Chondrocyte (in vitro differentiated cells): ENCODE measurements around the gene HSPA1B. TPM values are rescaled to one million over a fixed set of nuclear protein-coding genes. Genes with fewer than 3 reads are reported as not detected.
"Not testable (repeated sequence)": the region's sequence is repeated elsewhere in the genome, so short reads cannot be mapped to it uniquely, and the experiment has no call there.

ENCODE experiments used
- DNase-seq: peaks from one replicate; pipeline ENCODE4 v3.0.0; 2021; ENCODE audit warnings: mixed read lengths, low spot score
- H3K27ac Mint-ChIP-seq: one replicate; pipeline ENCODE4 v1.8.0; 2021; ENCODE audit warnings: mild to moderate bottlenecking, moderate library complexity, mixed read lengths; ENCODE audit not compliant: unreplicated experiment
- H3K27me3 Mint-ChIP-seq: 2 replicates; pipeline ENCODE4 v1.8.0; 2021; ENCODE audit warnings: low read depth, mixed read lengths
- H3K36me3 Mint-ChIP-seq: 2 replicates; pipeline ENCODE4 v1.8.0; 2021; ENCODE audit warnings: low read depth, mixed read lengths
- H3K4me1 Mint-ChIP-seq: 2 replicates; pipeline ENCODE4 v1.8.0; 2021; ENCODE audit warnings: low read depth, mild to moderate bottlenecking, mixed read lengths
- H3K4me3 Mint-ChIP-seq: one replicate; pipeline ENCODE4 v1.8.0; 2021; ENCODE audit warnings: mild to moderate bottlenecking, moderate library complexity, mixed read lengths; ENCODE audit not compliant: unreplicated experiment
- H3K9me3 Mint-ChIP-seq: 2 replicates; pipeline ENCODE4 v1.8.0; 2021; ENCODE audit warnings: low read depth, mixed read lengths
- total RNA-seq: library from RNA; stranded (reverse); gene quantifications from 3 replicates; pipeline ENCODE4 v1.2.1, GENCODE V29; 2021
- TF ChIP-seq, protein P1 (sequence below): fragments of 200-600 bp; sonication (generic); IDR thresholded peaks from 2 replicates; pipeline ENCODE4 v1.5.0; 2021; ENCODE audit warnings: antibody characterized with exemption, mild to moderate bottlenecking, moderate library complexity

The HSPA1B gene
- total RNA-seq, 1 donor from 2014 or later: 46.8 TPM

GRCh38 chr6:31794866-31795615 is 32.5 kb upstream of the HSPA1B start:
- H3K4me3 Mint-ChIP-seq: peak overlapping the region; percentile 99
- peak; percentile 87 for DNase-seq
- peaks cover 25% of the 10 kb centered on the region for H3K4me1 Mint-ChIP-seq
- H3K27ac Mint-ChIP-seq: peak overlapping the region; percentile 100
- H3K9me3 Mint-ChIP-seq: no peaks in the 10 kb centered on the region
- TF ChIP-seq, protein P1, sequence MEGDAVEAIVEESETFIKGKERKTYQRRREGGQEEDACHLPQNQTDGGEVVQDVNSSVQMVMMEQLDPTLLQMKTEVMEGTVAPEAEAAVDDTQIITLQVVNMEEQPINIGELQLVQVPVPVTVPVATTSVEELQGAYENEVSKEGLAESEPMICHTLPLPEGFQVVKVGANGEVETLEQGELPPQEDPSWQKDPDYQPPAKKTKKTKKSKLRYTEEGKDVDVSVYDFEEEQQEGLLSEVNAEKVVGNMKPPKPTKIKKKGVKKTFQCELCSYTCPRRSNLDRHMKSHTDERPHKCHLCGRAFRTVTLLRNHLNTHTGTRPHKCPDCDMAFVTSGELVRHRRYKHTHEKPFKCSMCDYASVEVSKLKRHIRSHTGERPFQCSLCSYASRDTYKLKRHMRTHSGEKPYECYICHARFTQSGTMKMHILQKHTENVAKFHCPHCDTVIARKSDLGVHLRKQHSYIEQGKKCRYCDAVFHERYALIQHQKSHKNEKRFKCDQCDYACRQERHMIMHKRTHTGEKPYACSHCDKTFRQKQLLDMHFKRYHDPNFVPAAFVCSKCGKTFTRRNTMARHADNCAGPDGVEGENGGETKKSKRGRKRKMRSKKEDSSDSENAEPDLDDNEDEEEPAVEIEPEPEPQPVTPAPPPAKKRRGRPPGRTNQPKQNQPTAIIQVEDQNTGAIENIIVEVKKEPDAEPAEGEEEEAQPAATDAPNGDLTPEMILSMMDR: no peak
- H3K27me3 Mint-ChIP-seq: no peaks in the 10 kb centered on the region
- peaks cover 11% of the 10 kb centered on the region for H3K36me3 Mint-ChIP-seq

- no peaks in the 10 kb centered on the region for H3K9me3 Mint-ChIP-seq
- H3K36me3 Mint-ChIP-seq: peaks cover 7% of the 10 kb centered on the region
- peak; percentile 96 for DNase-seq
Observed at GRCh38 chr6:31795616-31796298, 31.8 kb upstream of the HSPA1B start, which contains the start of gene VARS1. TSS of gene VARS1 (minus strand) at chr6:31795752. CDS start at chr6:31795217, 535 bp downstream.

DNA sequence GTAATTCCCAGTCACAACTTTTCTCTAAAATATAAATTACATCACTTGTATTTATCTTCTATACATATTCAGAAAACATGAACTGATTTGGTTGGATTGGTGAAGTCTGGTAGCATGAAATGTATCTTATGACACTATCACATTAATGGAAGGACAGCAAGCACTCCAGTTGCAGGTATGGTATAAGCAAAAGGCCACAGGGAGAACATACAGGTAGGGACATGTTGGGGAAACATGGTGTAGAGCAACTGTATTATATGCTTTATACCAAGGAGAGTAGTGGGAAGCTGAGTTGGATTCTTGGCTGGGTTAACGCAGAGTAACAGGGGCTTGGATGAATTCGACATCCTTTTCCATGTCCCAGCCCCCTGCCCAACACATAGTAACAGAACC is 30.5 kb upstream of the HSPA1B start:
- peaks cover 3% of the 10 kb centered on the region for H3K36me3 Mint-ChIP-seq

More at GRCh38 chr6:31795616-31796298, 31.8 kb upstream of the HSPA1B start, which contains the start of gene VARS1:
- Mint-ChIP-seq H3K27me3 (no peaks in the 10 kb centered on the region), H3K4me1 (peaks cover 25% of the 10 kb centered on the region), H3K4me3 (peak within 1 kb of the TSS; percentile 99), H3K27ac (peak within 1 kb of the TSS; percentile 100)
- TF ChIP-seq, protein P1: peak; percentile 88

GRCh38 chr6:31797588-31797987 is 29.9 kb upstream of the HSPA1B start:
- no peaks in the 10 kb centered on the region for H3K36me3 Mint-ChIP-seq
- H3K9me3 Mint-ChIP-seq: no peaks in the 10 kb centered on the region
- DNase-seq: peak; percentile 25
- TF ChIP-seq, protein P1: no peak
- peaks cover 20% of the 10 kb centered on the region for H3K4me1 Mint-ChIP-seq
- H3K27me3 Mint-ChIP-seq: no peaks in the 10 kb centered on the region
- H3K4me3 Mint-ChIP-seq: no peak overlapping the region
- peak overlapping the region; percentile 12 for H3K27ac Mint-ChIP-seq

More for the DNA sequence above, 30.5 kb upstream of the HSPA1B start:
- H3K27me3 Mint-ChIP-seq: no peaks in the 10 kb centered on the region
- DNase-seq: no peak
- peak overlapping the region; percentile 55 for H3K27ac Mint-ChIP-seq
- H3K9me3 Mint-ChIP-seq: no peaks in the 10 kb centered on the region
- H3K4me1 Mint-ChIP-seq: peaks cover 21% of the 10 kb centered on the region
- TF ChIP-seq, protein P1: no peak
- H3K4me3 Mint-ChIP-seq: no peak overlapping the region

DNA sequence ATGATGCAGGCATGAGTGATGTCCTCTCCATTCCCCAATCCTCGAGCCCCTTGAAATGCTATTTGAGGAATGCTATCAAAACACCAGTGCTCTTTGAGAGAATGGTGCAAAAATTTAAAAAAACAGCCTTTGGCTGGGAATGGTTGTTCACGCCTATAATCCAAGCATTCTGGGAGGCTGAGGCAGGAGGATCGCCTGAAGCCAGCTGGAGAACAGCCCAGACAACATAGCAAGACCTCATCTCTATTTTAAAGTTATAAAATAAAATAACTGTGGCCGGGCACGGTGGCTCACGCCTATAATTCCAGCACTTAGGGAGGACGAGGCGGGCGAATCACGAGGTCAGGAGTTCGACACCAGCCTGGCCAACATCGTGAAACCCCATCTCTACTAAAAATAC is 27.8 kb upstream of the HSPA1B start:
- no peaks in the 10 kb centered on the region for H3K27me3 Mint-ChIP-seq
- no peaks in the 10 kb centered on the region for H3K4me1 Mint-ChIP-seq
- DNase-seq: peak; percentile 20
- no peak overlapping the region for H3K4me3 Mint-ChIP-seq
- H3K9me3 Mint-ChIP-seq: no peaks in the 10 kb centered on the region
- peak overlapping the region; percentile 27 for H3K27ac Mint-ChIP-seq
- no peaks in the 10 kb centered on the region for H3K36me3 Mint-ChIP-seq
- TF ChIP-seq, protein P1: no peak

GRCh38 chr6:31801031-31801927 is 26.3 kb upstream of the HSPA1B start:
- not testable (repeated sequence) for H3K36me3 Mint-ChIP-seq

More at GRCh38 chr6:31801031-31801927, 26.3 kb upstream of the HSPA1B start:
- H3K27ac Mint-ChIP-seq, H3K4me3 Mint-ChIP-seq, H3K4me1 Mint-ChIP-seq, H3K27me3 Mint-ChIP-seq, H3K9me3 Mint-ChIP-seq: not testable (repeated sequence)
- peak; percentile 24 for DNase-seq
